Inflammatory macrophage treated with lipopolysaccharide for 1 hour (primary cell): ENCODE data around the gene B4GALT5.
"Not testable (repeated sequence)": the region's sequence is repeated elsewhere in the genome, so short reads cannot be mapped to it uniquely, and the experiment has no call there.

Source experiments
- DNase-seq, 2 donors: peaks; one replicate each; pipeline ENCODE4 v3.0.0-alpha.2; 2020 to 2022

Gene B4GALT5

GRCh38 chr20:49677777-49678758, 35.6 kb downstream of the B4GALT5 start:
- DNase-seq, result no peak

DNA sequence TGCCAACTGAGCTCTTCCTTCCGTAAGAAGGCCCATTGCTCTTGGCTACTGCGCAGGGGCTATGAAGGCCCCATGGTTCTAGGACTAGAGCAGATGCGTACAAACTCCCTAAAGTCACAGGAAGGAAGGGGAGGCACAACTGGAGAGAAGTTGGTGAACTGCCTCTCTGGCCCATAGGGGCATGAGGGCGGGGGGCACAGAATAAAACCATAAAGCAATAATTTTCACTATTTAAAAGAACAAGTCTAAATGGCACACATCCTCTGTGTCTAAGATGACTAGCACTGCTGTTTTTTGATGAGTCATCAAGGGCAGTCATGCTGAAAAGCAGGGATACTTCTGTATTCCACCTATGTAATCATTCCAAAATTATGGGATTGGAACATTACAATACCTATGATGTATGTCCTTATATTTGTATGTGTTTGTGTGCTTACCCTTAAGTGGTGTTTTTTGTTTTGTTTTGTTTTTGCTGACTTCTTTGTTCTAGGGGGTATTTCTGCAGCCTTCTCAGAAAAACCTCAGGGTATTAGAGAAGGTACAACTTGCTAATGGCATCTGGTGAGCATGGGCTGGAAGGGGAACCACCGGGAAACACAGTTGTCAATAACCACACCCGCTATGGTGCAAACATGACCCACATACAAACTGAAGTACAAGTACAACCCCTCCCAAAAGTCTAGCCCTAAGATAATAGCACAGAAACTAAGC, 36.9 kb downstream of the B4GALT5 start:
- peak; percentile 81 to 82 for DNase-seq

DNA sequence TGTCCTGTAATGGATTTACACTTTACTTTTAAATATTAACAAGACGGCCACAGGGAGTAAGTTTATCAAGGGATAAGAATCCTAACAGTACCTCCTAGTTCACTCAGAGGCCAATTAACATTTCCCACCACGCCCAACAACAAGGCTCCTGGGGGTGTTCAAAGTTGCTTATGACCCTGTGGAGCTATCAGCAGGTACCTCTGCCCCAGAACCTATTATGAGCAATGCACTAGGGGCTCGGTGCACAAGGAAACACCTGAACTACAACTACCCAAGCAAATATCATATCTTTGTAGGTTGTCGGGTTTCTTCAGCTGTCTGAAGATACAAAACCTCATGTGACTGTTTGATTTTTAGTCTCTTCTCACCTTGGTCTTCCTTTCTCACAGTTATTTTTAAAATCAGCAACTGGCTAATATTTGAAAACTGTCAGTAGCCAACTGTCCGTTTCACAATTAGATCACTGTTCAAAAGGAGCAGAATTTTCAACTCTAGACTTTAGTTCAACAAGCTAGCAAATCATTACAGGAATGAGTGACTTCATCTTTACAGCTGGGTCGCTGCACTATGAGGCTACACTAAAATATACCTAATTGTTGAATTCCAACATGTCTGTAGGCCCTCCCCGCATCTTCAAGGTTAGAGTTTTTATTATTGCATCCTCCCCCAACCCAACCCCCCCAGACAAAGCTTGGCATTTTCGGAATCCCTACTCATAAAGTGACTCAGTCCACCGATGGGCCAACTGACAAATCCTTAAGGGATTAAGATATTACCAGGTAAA, 38.1 kb downstream of the B4GALT5 start:
- DNase-seq, result no peak

- no peak for DNase-seq
These were observed 39.0 kb downstream of the B4GALT5 start for GRCh38 chr20:49674383-49675352.

GRCh38 chr20:49672096-49672664, 41.5 kb downstream of the B4GALT5 start:
- no peak for DNase-seq

DNA sequence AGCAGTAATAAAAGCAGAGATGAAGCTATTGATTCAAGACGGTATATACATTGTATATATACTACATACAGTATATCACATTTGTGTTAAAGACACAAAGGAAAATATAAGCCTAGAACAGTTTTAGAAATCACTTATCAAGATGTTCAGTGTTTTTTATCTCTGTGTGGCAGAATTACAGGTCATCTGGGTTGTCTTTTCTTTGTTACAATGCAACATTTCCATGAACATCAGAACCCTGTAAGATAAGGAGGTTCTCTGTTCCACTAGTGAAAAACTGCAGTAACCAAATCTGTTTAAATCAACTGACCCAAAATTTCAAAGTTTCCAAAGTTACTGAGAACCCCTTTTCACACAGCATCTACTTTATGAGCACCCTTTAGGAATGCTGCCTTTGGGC, 42.2 kb downstream of the B4GALT5 start:
- DNase-seq, result no peak

- DNase-seq, result no peak
These were observed 44.0 kb downstream of the B4GALT5 start for GRCh38 chr20:49669601-49670189.

DNA sequence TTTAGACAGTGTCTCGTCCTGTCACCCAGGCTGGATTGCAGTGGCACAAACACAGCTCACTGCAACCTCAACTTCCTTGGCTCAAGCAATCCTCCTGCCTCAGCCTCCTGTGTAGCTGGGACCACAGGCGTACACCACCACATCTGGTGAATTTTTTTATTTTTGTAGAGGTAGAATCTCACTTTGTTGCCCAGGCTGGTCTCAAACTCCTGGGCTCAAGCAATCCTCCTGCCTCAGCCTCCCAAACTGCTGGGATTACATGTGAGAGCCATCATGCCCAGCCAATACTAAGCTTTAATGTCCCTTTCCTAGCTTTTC, 44.8 kb downstream of the B4GALT5 start:
- DNase-seq, result not testable (repeated sequence)

DNA sequence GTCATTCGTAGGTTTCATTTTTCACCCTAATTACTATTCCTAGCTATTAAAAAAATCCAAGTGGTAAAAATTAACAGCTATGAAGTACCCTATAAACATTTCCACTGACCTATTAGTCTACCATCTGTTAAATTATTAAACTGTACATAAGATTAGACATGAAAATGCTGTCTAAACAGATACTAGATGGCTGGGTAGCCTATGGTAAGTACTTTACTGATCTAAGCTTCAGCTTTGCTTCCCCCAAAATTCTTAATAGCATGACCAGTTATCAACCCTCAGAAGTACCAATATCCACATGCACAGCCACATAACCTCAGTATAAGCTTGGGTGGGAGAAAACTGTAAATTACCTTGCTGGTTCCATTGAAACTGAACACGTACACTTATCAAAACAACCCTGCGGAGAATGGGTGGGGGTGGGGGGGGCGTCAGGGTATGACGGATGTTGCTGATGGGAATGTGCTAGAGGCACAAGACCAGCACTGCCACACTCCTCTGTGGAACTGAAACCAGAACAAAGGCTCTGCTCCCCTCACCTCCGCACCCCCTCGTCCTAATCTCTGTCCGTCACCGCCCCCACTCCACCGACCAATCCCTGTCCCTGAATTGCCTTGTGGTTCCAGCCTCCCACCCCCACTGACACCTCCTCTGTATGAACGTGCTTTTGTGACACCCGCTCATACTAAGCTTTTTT, 45.3 kb downstream of the B4GALT5 start:
- peak; percentile 50 to 78 for DNase-seq

DNA sequence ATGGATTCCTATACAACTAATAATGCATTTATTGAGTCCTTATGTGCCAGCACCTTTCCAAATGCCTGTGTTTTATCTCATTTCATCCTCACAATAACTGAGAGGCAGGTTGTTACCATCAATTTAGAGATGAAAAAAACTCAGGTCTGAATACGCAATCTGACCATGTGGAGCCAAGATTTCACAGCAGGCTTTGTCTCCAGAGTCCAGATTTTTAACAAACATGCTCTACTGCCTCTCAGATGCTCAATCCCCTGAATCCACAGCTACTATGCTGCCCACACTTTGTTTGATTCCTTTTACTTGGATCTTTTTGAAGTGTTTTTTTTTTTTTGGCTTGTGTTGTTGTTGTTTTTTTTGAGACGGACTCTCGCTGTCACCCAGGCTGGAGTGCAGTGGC, 46.8 kb downstream of the B4GALT5 start:
- no peak for DNase-seq

GRCh38 chr20:49665796-49666195, 47.9 kb downstream of the B4GALT5 start:
- no peak for DNase-seq

- no peak for DNase-seq
These were observed 48.9 kb downstream of the B4GALT5 start for GRCh38 chr20:49664612-49665313.

DNA sequence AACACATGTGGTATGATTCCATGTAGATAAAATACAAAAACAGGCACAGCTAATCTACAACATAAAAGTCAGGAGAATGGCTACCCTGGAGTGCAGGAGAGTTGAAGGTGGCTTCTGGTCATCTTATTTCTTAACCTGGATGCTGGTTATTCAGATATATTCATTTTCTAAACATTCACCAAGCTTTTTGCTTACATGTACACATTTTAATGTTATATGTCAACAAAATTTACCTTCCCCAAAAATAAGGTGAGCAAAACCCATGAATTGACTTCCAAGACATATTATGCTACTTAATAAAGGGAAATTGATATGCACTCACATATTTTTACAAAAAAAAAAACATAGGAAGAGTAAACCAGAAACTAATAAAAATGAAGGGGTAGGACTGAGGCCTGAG, 50.6 kb downstream of the B4GALT5 start:
- no peak for DNase-seq

DNA sequence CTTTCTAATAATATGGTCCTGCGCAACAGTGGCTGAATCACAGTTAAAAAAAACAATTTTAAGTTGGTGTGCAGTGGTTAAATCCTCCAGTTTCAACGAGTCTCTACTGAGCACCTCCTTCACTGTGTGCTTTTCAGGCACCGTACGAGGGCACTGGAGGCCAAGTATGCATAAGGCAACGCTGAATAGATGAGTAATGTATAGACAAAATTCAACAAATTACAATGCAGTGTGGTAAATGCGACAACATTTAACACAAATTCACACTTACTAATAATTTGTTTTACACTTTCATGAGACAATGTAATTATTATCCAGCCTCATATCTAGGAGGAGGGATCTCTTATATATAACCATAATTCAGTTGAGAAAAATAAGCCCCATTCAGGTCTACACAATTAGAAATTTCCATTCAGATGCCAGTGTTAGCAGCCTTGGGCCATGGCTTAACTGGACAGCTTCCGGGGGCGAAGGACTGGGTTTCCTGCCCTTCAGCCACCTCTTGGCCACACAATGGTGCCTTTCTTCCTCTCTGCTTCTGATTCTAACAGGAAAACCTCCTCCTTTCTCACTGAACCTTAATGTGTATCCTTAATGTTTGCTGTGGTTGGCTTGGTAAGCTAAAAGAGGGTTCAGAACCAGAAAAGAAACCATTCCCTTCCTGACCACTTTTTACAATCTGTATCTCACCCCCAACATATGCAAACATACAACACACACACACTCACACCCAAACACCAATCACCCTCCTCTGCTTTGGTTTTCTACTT, 51.9 kb downstream of the B4GALT5 start:
- no peak for DNase-seq

DNA sequence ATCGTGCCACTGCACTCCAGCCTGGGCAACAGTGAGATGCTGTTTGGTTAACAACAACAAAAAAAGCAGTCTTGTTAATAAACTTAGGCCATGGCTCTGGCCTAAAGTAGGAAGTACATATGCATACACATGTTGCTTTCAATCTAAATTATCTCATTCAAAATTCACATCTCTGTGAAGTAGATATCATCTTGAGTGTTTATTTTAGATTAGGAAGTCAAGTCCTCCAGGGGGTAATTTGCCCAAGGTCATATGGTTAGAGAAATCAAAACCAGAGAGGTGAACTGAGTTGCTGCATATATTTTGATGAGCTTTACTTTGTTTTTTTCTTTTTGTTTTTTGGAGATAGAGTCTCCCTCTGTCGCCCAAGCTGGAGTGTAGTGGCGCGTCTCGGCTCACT, 52.8 kb downstream of the B4GALT5 start:
- no peak for DNase-seq

- no peak for DNase-seq
These were observed 54.6 kb downstream of the B4GALT5 start for GRCh38 chr20:49659056-49659455.

DNA sequence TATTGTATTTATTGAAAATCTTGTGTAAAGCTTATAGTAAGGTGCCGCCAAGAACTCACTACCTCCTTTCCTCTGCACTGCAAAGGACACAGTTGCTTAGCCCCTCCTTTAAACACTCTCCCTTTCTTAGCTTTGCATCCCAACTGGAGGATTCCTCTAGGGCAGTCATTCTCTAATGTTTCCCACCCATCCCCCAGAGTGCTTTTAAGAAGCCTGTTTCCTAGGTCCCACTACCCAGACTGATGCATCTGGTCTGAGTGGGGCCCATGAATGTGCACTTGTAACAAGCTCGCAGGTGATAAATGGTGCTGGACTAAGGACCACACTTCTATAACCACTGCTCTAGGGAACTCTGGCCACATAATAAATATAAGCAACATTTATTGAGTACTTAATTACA, 55.2 kb downstream of the B4GALT5 start:
- no peak for DNase-seq

GRCh38 chr20:49657118-49657901, 56.4 kb downstream of the B4GALT5 start:
- peak; percentile 66 to 89 for DNase-seq
